Chondrocyte (in vitro differentiated cells): ENCODE data around the gene RDH13. TPM values are rescaled to one million over a fixed set of nuclear protein-coding genes. Genes with fewer than 3 reads are reported as not detected.
A peak's percentile ranks its signal among the peaks of the same experiment; 100 is the strongest.

ENCODE experiments used
- DNase-seq: peaks from one replicate; pipeline ENCODE4 v3.0.0; 2021; ENCODE audit warnings: mixed read lengths, low spot score
- H3K27ac Mint-ChIP-seq: one replicate; pipeline ENCODE4 v1.8.0; 2021; ENCODE audit warnings: mild to moderate bottlenecking, moderate library complexity, mixed read lengths; ENCODE audit not compliant: unreplicated experiment
- H3K27me3 Mint-ChIP-seq: 2 replicates; pipeline ENCODE4 v1.8.0; 2021; ENCODE audit warnings: low read depth, mixed read lengths
- H3K36me3 Mint-ChIP-seq: 2 replicates; pipeline ENCODE4 v1.8.0; 2021; ENCODE audit warnings: low read depth, mixed read lengths
- H3K4me1 Mint-ChIP-seq: 2 replicates; pipeline ENCODE4 v1.8.0; 2021; ENCODE audit warnings: low read depth, mild to moderate bottlenecking, mixed read lengths
- H3K4me3 Mint-ChIP-seq: one replicate; pipeline ENCODE4 v1.8.0; 2021; ENCODE audit warnings: mild to moderate bottlenecking, moderate library complexity, mixed read lengths; ENCODE audit not compliant: unreplicated experiment
- H3K9me3 Mint-ChIP-seq: 2 replicates; pipeline ENCODE4 v1.8.0; 2021; ENCODE audit warnings: low read depth, mixed read lengths
- total RNA-seq: library from RNA; stranded (reverse); gene quantifications from 3 replicates; pipeline ENCODE4 v1.2.1, GENCODE V29; 2021
- TF ChIP-seq, protein P1 (sequence below): fragments of 200-600 bp; sonication (generic); IDR thresholded peaks from 2 replicates; pipeline ENCODE4 v1.5.0; 2021; ENCODE audit warnings: antibody characterized with exemption, mild to moderate bottlenecking, moderate library complexity

RDH13 gene
- total RNA-seq, 1 donor from 2014 or later, result 9.7 TPM

DNA sequence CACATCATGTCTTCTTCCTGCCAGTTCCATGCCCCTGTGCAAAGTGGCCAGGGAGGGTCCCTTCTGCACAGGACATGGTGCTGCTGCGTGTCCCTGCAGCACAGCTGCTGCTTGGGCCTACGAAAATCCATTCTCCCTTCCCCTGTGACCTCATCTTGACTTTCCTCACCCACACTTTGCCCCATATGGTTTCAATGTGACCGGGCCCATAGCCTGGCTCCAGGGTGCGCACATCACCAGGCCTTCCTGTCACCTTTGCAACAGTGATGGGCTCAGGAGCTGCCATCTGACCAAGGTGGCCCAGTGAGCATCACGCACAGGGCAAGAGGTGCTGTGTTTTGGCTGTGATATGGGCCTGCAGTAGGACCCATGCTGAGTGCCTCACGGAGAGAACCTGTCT is 43.6 kb upstream of the RDH13 start:
- Mint-ChIP-seq H3K36me3 (peaks cover 24% of the 10 kb centered on the region), H3K4me1 (peaks cover 6% of the 10 kb centered on the region), H3K27ac (peak overlapping the region; percentile 47), H3K27me3 (no peaks in the 10 kb centered on the region), H3K4me3 (no peak overlapping the region), H3K9me3 (no peaks in the 10 kb centered on the region)
- TF ChIP-seq, protein P1, sequence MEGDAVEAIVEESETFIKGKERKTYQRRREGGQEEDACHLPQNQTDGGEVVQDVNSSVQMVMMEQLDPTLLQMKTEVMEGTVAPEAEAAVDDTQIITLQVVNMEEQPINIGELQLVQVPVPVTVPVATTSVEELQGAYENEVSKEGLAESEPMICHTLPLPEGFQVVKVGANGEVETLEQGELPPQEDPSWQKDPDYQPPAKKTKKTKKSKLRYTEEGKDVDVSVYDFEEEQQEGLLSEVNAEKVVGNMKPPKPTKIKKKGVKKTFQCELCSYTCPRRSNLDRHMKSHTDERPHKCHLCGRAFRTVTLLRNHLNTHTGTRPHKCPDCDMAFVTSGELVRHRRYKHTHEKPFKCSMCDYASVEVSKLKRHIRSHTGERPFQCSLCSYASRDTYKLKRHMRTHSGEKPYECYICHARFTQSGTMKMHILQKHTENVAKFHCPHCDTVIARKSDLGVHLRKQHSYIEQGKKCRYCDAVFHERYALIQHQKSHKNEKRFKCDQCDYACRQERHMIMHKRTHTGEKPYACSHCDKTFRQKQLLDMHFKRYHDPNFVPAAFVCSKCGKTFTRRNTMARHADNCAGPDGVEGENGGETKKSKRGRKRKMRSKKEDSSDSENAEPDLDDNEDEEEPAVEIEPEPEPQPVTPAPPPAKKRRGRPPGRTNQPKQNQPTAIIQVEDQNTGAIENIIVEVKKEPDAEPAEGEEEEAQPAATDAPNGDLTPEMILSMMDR, result no peak
- peak; percentile 20 for DNase-seq

DNA sequence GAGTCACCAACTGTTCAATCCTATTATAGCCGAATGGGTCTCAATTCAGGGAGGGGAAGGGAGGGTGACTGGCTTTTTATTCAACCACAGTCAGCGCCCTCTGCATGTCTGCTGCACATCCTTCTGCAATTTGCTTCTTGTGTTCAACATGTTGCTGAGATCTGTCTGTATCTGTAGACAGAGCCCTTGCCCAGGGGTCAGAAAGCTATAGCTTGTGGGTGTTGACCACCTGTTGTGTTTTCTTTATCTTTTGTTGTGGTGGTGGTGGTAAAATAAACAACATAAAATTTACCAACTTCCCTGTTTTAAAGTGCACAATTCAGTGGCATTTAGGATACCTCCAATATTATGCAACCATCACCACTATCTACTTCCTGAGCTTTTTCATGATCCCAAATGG is 42.3 kb upstream of the RDH13 start:
- Mint-ChIP-seq H3K27ac (no peak overlapping the region), H3K4me3 (no peak overlapping the region), H3K9me3 (no peaks in the 10 kb centered on the region), H3K27me3 (no peaks in the 10 kb centered on the region), H3K4me1 (peaks cover 4% of the 10 kb centered on the region), H3K36me3 (peaks cover 25% of the 10 kb centered on the region)
- TF ChIP-seq, protein P1, result no peak
- peak; percentile 2 for DNase-seq

GRCh38 chr19:55103190-55103589 is 40.2 kb upstream of the RDH13 start:
- peaks cover 24% of the 10 kb centered on the region for H3K36me3 Mint-ChIP-seq
- H3K27me3 Mint-ChIP-seq, result no peaks in the 10 kb centered on the region
- TF ChIP-seq, protein P1, result no peak
- no peaks in the 10 kb centered on the region for H3K4me1 Mint-ChIP-seq
- no peaks in the 10 kb centered on the region for H3K9me3 Mint-ChIP-seq
- DNase-seq, result peak; percentile 60
- H3K4me3 Mint-ChIP-seq, result no peak overlapping the region
- H3K27ac Mint-ChIP-seq, result no peak overlapping the region

DNA sequence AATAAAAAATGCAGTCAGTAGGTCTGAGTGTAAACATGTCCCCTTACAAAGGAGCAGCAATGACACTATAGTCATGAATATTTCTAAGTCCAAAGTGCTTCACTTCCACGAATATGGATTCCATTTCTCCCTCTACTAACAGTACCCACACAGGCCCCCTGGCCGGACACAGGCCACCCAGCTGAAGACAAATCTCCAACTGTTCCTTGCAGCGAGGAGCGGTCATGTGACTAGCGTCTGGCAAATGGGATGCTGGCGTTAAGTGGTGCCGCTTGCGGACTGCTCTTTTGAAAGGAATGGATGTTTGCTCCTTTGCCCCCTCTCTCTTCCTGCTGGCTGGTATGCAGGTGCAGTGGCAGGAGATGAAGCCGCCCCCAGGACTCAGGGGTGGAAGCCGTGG is 38.3 kb upstream of the RDH13 start:
- H3K36me3 Mint-ChIP-seq, result peaks cover 22% of the 10 kb centered on the region
- H3K9me3 Mint-ChIP-seq, result no peaks in the 10 kb centered on the region
- H3K4me3 Mint-ChIP-seq, result no peak overlapping the region
- H3K27ac Mint-ChIP-seq, result no peak overlapping the region
- DNase-seq, result no peak
- TF ChIP-seq, protein P1, result no peak
- H3K4me1 Mint-ChIP-seq, result no peaks in the 10 kb centered on the region
- no peaks in the 10 kb centered on the region for H3K27me3 Mint-ChIP-seq

DNA sequence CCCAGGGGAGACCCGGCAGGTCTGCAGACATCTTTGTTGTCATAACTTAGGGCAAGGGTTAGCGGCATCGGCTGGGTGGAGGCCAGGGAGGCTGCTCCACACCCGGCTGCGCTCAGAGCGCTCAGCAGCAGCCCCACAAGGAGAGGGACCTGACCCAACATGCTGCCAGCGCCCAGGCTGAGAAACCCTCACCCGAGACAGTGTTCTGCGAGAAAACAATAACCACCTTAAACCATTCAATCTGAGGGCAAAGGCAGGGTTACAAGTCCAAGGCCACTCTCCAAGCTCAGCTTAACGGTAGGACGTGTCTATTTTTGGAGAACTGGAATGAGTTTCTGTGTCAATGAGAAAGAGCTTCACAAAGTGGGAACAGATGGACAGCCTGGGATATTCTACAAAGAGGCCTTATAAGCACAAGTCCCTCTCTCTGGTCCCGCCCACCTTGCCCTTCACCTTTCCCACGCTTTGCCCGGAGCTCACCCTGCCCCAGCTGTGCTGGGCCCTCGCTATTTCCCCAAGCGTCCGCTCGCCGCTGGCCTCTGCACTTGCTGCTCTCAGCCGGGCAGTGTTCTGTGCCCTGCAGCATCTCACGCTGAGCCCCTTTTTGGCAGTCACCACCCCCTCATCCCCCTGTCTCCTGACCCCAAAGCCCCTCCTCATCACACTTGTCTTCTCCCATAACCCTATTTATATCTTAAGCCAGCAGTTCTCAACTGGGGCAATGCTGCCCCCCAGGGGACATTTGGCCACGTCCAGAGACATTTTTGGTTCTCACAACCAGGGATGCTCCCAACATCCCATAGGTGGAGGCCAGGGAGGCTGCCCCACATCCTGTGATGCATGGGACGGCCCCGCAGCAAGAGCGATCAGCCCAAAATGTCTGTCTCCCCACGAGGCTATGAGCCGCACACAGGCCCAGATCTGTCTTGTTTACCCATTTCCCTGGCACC is 36.9 kb upstream of the RDH13 start:
- no peak overlapping the region for H3K27ac Mint-ChIP-seq
- no peaks in the 10 kb centered on the region for H3K27me3 Mint-ChIP-seq
- no peak overlapping the region for H3K4me3 Mint-ChIP-seq
- DNase-seq, result no peak
- peaks cover 19% of the 10 kb centered on the region for H3K36me3 Mint-ChIP-seq
- TF ChIP-seq, protein P1, result peak; percentile 53
- H3K4me1 Mint-ChIP-seq, result no peaks in the 10 kb centered on the region
- no peaks in the 10 kb centered on the region for H3K9me3 Mint-ChIP-seq
